ENCODE results near the gene MGMT.

MGMT gene

GRCh38 chr10:129522041-129522585 is 55.1 kb downstream of the MGMT start:
- no peak for DNase-seq

- DNase-seq, result no peak
Measured at GRCh38 chr10:129523031-129523722, 56.1 kb downstream of the MGMT start.

- no peak for DNase-seq
Measured at GRCh38 chr10:129523723-129524316, 56.8 kb downstream of the MGMT start.

DNA sequence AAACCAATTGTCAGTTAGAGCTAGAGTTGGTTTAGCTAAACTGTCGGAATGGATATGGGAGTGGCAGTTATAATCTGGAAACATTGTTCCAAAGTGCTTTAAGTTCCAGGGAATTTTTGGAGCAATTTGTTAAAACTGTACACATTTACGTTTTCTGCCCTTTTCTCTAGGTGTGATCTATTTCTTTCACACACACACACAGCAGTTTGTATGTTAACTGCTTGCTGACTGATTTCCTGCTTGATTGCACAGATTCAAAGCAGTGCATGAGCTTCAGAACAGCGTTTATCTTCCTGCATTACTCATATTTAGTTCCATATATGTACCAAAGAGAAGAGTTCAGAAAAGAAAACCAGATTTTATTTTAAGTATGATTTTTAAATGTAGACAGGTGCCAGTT is 57.9 kb downstream of the MGMT start:
- DNase-seq, result no peak

GRCh38 chr10:129525401-129525801 is 58.4 kb downstream of the MGMT start:
- DNase-seq, result no peak

- no peak for DNase-seq
Measured at GRCh38 chr10:129526943-129527342, 59.9 kb downstream of the MGMT start.

- DNase-seq, result no peak
Measured at GRCh38 chr10:129528376-129528978, 61.4 kb downstream of the MGMT start.

DNA sequence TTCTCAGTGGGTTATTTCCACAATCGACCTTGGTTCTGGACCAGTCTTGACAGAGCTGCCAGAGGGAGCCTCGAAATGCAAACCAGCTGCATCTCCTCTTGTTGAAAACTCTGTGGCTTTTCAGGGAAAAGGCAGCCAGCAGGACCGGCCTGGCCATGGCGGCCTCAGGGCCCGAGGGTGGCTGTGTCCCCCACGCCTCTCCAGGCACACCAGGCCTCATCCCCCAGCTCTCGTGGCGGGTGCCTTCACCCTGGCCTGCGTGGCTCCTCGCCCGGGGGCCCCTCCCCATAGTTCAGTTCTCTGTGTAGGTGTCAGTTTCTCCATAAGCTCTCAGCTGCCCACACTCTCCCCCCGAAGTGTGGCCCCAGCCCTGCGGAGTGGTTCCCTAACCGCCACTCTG is 63.5 kb downstream of the MGMT start:
- DNase-seq, result no peak

DNA sequence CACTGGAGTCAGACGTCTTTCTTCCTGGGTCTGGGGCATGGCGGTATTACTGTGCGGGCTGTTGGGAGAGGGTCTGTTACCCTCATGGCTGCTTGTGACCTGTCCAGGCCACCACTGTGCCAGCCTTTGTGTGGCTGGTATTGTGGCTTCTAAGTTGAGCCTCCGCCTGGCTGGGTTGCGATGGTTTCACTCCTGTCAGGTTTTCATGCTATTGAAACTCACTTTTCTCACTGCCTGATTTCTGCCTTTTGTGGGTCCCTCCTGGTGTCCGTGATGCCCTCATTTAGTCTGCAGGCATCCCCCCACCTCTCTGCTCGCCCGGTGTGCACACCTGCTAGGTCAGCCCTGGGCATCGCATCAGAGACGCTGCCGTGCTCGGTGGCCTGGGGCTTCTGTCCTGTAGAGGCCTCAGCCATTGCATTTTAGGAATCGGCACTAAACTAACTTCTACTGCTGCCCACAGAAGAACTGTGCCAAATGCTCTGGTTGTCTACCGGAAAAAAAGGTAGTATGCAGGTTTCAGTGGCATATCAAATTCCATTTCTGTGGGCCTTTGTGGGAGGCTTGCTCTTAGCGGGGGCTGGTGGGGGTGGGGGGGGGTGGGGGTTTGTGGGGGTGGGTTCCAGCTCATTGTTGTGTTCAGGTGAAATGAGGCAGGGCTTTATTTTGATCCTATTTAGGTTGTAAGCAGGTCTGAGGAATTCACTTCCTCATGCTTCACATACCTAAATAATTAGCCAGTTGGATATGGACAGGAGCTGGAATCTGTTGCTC is 64.3 kb downstream of the MGMT start:
- no peak for DNase-seq

GRCh38 chr10:129531969-129532660 is 65.1 kb downstream of the MGMT start:
- no peak for DNase-seq

DNA sequence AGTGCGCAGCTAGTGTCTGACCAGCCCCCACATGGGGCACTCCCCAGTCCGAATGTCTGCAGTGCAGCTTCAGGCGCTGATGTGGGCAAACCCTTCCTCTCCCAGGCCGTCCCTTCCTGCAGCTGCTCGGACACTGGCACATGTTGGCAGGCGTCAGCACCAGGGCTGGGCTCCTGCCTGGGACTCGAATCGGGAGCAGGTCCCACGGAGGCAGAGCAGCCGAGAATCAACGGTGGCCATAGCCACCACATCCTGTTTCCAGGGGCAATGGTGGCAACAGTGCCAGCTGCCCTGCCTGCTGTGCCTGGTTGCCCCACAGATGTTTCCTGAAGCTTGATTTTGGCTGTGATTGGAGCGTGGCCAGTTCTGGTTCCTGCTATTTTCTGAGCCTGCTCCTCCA is 65.8 kb downstream of the MGMT start:
- DNase-seq, result no peak

DNA sequence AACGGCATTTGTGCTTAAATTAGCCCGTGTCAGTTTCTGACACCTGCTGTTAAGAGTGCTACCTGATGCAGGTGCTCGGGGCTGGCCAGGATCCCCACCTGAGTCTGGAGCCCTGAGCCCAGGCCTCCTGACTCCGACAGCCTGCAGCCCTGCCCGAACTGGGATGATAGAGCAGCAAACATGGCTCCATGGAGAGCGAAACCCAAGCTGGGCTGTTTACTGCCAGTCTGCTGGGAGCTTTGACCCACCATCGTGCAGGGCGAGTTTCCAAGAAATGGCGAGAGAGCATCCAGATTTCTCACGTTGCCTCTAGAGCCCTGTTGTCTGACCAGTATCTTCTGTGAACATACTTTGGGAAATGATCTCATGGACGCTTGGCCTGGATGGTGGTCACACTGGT is 66.2 kb downstream of the MGMT start:
- no peak for DNase-seq

DNA sequence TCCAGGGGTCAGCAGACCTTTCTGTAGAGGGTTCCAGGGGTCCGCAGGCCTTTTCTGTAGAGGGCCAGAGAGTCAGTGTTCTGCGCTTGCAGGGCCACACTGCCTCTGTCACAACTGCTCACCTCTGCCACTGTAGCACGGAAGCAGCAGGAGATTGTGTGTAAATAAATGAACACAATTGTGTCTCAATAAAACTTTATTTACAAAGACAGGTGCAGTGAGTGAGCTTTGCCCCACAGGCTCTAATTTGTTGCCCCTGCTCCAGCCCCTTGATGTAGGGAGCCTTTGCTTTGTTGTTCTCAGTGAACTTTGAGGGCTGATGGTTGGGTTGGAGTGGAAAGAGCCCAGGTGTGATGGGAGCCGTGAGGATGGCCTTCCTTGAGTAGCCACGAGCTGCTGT is 67.8 kb downstream of the MGMT start:
- DNase-seq, result no peak

DNA sequence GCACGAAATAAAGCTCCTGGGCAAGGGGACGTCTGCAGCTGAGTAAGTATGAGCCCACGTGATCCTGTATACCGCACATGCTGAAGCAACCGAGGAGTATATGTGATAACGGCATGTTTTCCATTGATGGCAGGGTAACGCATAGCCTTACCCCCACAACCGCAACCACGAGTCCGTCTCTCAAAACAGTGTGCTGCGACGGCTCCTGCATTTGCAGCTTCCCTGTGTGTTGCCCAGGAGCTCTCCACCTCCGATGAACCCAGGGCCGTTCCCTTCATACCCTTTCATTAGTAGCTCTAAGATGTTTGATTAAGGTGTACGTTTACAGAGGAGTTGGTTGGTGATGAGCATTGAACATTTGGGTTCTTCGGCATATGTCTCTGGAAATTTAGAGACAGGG is 69.3 kb downstream of the MGMT start:
- no peak for DNase-seq

GRCh38 chr10:129537151-129537550 is 70.1 kb downstream of the MGMT start:
- no peak for DNase-seq

- no peak for DNase-seq
Measured at GRCh38 chr10:129538236-129538635, 71.2 kb downstream of the MGMT start.

GRCh38 chr10:129541200-129541599 is 74.2 kb downstream of the MGMT start:
- DNase-seq, result no peak

- DNase-seq, result no peak
Measured at GRCh38 chr10:129541748-129542487, 74.9 kb downstream of the MGMT start.

DNA sequence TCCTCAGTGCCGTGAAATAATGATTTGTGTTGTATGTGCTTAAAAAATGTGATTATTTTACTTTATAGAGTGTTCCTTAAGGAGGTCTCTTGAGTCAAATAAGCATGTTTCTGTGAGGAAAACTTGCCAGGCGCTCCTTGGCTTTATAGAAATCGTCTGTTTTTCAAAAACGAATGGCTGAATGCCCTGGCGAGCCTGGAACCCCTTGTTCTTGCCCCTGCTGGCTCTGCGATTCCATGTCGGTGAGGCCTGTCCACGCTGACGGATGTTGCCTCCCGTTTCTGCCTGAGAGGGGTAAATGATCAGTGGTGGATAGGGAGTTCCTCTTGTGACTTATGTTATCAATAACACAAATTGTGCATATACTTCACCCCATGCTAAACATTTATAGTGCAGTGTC is 75.5 kb downstream of the MGMT start:
- DNase-seq, result no peak

- no peak for DNase-seq
Measured at GRCh38 chr10:129544205-129545202, 77.5 kb downstream of the MGMT start.

GRCh38 chr10:129545261-129545660 is 78.2 kb downstream of the MGMT start:
- DNase-seq, result no peak

All from stimulated activated CD4-positive, alpha-beta T cell treated with anti-CD3 and anti-CD28 coated beads, Interleukin-4, amount 100 ng/mL, for 1 hour (primary cell).